ENCODE data around the gene CLRN1. TPM values are rescaled to one million over a fixed set of nuclear protein-coding genes. Genes with fewer than 3 reads are reported as not detected.

The CLRN1 gene
- total RNA-seq, 4 donors from 2014 or later = not detected

- Histone ChIP-seq H3K4me3 (no peak overlapping the region), H3K27me3 (no peaks in the 10 kb centered on the region), H3K4me1 (no peaks in the 10 kb centered on the region), H3K9me3 (no peaks in the 10 kb centered on the region), H3K36me3 (no peaks in the 10 kb centered on the region), H3K27ac (no peak overlapping the region)
- WGBS, 2 donors (ENCODE audit: low coverage in 1 of 2) = 73 to 74% methylated on average over 3 of the region's 3 CpGs
- no peak for ATAC-seq
- TF ChIP-seq CTCF (IDR thresholded peaks at IDR 0.05) (no peak), POLR2A (IDR thresholded peaks at IDR 0.05) (no peak), EP300 (IDR thresholded peaks at IDR 0.05) (no peak), POLR2AphosphoS5 (IDR thresholded peaks at IDR 0.05) (no peak)
Observed at GRCh38 chr3:150898046-150898754, 74.3 kb downstream of the CLRN1 start.

GRCh38 chr3:150897592-150897991 lies 74.9 kb downstream of the CLRN1 start:
- Histone ChIP-seq H3K27me3 (no peaks in the 10 kb centered on the region), H3K4me1 (no peaks in the 10 kb centered on the region), H3K4me3 (no peak overlapping the region), H3K27ac (no peak overlapping the region), H3K9me3 (no peaks in the 10 kb centered on the region), H3K36me3 (no peaks in the 10 kb centered on the region)
- ATAC-seq = no peak
- TF ChIP-seq EP300 (IDR thresholded peaks at IDR 0.05) (no peak), CTCF (IDR thresholded peaks at IDR 0.05) (no peak), POLR2AphosphoS5 (IDR thresholded peaks at IDR 0.05) (no peak), POLR2A (IDR thresholded peaks at IDR 0.05) (no peak)
- 80 to 84% methylated on average over 1 to 3 of the region's 3 CpGs for WGBS, 2 donors (ENCODE audit: low coverage in 1 of 2)

GRCh38 chr3:150890831-150891230 lies 81.7 kb downstream of the CLRN1 start:
- no peak for ATAC-seq
- Histone ChIP-seq H3K36me3 (no peaks in the 10 kb centered on the region), H3K27me3 (no peaks in the 10 kb centered on the region), H3K9me3 (no peaks in the 10 kb centered on the region), H3K27ac (no peak overlapping the region), H3K4me1 (no peaks in the 10 kb centered on the region), H3K4me3 (no peak overlapping the region)
- 100% methylated on average over 1 of the region's 9 CpGs for WGBS, 2 donors (ENCODE audit: low coverage in 1 of 2)
- no peak for TF ChIP-seq CTCF (IDR thresholded peaks at IDR 0.05)
- no peak for TF ChIP-seq POLR2AphosphoS5 (IDR thresholded peaks at IDR 0.05)
- TF ChIP-seq POLR2A (IDR thresholded peaks at IDR 0.05) = no peak
- TF ChIP-seq EP300 (IDR thresholded peaks at IDR 0.05) = no peak

- ATAC-seq = no peak
- H3K36me3 ChIP-seq = no peaks in the 10 kb centered on the region
- H3K27ac ChIP-seq = no peak overlapping the region
- TF ChIP-seq EP300 (IDR thresholded peaks at IDR 0.05) (no peak), POLR2AphosphoS5 (IDR thresholded peaks at IDR 0.05) (no peak), POLR2A (IDR thresholded peaks at IDR 0.05) (no peak), CTCF (IDR thresholded peaks at IDR 0.05) (no peak)
- H3K4me1 ChIP-seq = no peaks in the 10 kb centered on the region
- H3K4me3 ChIP-seq = no peak overlapping the region
- no peaks in the 10 kb centered on the region for H3K9me3 ChIP-seq
- 77 to 80% methylated on average over 3 of the region's 3 CpGs for WGBS, 2 donors (ENCODE audit: low coverage in 1 of 2)
- no peaks in the 10 kb centered on the region for H3K27me3 ChIP-seq
Observed at GRCh38 chr3:150890295-150890694, 82.2 kb downstream of the CLRN1 start.

GRCh38 chr3:150889106-150889505 lies 83.4 kb downstream of the CLRN1 start:
- Histone ChIP-seq H3K4me1 (no peaks in the 10 kb centered on the region), H3K4me3 (no peak overlapping the region), H3K27ac (no peak overlapping the region), H3K36me3 (no peaks in the 10 kb centered on the region), H3K27me3 (peaks cover 1% of the 10 kb centered on the region), H3K9me3 (no peaks in the 10 kb centered on the region)
- TF ChIP-seq EP300 (IDR thresholded peaks at IDR 0.05) = no peak
- no peak for TF ChIP-seq POLR2A (IDR thresholded peaks at IDR 0.05)
- TF ChIP-seq POLR2AphosphoS5 (IDR thresholded peaks at IDR 0.05) = no peak
- ATAC-seq = no peak
- WGBS, 2 donors (ENCODE audit: low coverage in 1 of 2) = 69 to 89% methylated on average over 6 of the region's 6 CpGs
